ENCODE data around the gene CLDN5.

- TF ChIP-seq POLR2AphosphoS5 (IDR thresholded peaks at IDR 0.05; ENCODE audit: low read depth, low read length) (no peak), REST (IDR thresholded peaks at IDR 0.05; ENCODE audit: insufficient read depth in 1 of 2, low read depth in 2 of 2, low read length in 2 of 2) (no peak), TAF1 (IDR thresholded peaks at IDR 0.05; ENCODE audit: borderline replicate concordance, insufficient read depth, low read length) (no peak)
These were observed 5.6 kb downstream of the CLDN5 start for GRCh38 chr22:19518635-19519034.
